Spleen (tissue), 7 donors: ENCODE results near the gene RAB3A.

ENCODE experiments used
- CTCF ChIP-seq, 11 experiments: fragments of 200-600 bp in 7 of 11; fragments of 450-650 bp in 4 of 11; sonication (generic) in 4 of 11; IDR thresholded peaks in 8 of 11; conservative IDR thresholded peaks in 3 of 11; 1 replicate in 7 of 11; 2 replicates in 4 of 11; pipeline versions ENCODE4 v1.4.0 to v1.8.0; 2016 to 2021; ENCODE audit warnings: antibody characterized with exemption in 11 of 11, inconsistent platforms in 4 of 11, mild to moderate bottlenecking in 1 of 11
- POLR2AphosphoS5 ChIP-seq, 3 donors: sonication (generic); formaldehyde crosslinking; IDR thresholded peaks; one replicate each; pipeline ENCODE4 v1.5.1; 2017; ENCODE audit warnings: antibody characterized with exemption in 3 of 3
- donor health status: DM: no; HTN: no; CAD: no; lungs with moderate emphysema.
- donor health status: DM: no; HTN: no; CAD: no.
- donor health status: DM: no; HTN: no; CAD: no.

DNA sequence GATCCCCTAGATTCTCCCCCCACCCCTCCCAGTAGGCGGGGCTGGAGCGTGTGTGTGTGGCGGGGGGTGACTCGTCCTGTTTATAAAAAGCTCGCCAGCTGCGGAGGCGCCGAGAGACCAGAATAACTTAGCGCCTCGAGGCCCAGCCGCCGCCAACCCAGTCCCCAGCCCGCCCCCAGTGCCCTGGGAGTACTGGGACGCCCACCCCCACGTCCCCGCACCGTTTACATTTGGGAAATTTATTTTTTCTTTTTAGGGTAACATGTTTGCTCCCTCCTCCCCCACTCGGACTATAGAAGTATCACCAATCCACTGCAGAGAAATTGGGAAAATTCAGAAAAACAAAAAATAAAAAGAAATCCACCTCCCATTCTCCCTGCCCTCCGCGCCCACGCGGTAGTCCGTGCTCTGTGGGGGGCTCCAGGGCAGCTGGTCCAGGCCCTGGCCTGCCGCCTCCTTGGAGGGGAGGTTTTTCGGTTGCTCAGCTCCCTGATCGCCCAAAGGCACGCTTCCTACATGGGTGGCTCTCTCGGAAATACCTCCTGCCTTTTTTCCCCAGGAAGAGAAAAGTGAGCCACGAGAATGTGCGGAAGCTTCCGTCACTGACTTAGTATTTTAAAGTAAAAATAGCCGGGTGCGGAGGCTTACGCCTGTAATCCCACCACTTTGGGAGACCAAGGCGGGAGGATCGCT lies 1.5 kb upstream of the RAB3A start:
- TF ChIP-seq CTCF (IDR thresholded peaks at IDR 0.05 in 8 of 11, conservative IDR thresholded peaks at IDR 0.05 in 3 of 11) = no peak
- TF ChIP-seq POLR2AphosphoS5 (IDR thresholded peaks at IDR 0.05) = peak; percentile 48 to 84 (median 76)
